Measurements from ENCODE around the gene BABAM2. TPM values are rescaled to one million over a fixed set of nuclear protein-coding genes. Genes with fewer than 3 reads are reported as not detected.

Gene BABAM2
- total RNA-seq, 1 donor from 2014 or later: 37.1 TPM

DNA sequence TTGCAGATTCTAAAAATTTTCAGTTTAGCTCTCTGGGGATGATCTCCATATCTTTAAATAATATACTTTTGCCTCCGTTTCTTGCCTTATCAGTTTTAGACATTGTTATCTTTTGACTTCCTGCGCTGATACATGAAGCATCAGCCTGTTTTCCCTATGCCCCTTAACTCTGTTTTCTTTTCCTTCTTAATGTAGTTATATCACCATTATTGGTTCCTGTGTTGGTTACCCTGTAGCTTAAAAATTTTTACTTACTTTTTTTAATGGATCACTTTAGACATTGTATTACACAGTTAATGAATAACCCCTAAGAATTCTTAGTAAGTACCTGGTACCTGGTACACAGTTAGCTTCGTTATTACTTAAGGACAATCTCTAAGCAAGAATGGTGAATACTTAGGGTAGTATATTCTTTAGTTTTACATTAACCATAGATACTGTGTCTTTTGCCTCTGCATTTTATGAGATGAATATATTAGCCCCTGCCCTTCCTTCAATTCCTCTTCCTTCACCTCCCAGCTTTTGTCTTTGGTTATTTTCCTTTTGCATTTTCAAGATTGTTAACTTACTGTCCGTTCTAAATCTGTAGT lies 40.9 kb downstream of the BABAM2 start:
- peaks cover 7% of the 10 kb centered on the region for H3K36me3 Mint-ChIP-seq (ENCODE audit: insufficient read depth)
- TF ChIP-seq, protein P1, sequence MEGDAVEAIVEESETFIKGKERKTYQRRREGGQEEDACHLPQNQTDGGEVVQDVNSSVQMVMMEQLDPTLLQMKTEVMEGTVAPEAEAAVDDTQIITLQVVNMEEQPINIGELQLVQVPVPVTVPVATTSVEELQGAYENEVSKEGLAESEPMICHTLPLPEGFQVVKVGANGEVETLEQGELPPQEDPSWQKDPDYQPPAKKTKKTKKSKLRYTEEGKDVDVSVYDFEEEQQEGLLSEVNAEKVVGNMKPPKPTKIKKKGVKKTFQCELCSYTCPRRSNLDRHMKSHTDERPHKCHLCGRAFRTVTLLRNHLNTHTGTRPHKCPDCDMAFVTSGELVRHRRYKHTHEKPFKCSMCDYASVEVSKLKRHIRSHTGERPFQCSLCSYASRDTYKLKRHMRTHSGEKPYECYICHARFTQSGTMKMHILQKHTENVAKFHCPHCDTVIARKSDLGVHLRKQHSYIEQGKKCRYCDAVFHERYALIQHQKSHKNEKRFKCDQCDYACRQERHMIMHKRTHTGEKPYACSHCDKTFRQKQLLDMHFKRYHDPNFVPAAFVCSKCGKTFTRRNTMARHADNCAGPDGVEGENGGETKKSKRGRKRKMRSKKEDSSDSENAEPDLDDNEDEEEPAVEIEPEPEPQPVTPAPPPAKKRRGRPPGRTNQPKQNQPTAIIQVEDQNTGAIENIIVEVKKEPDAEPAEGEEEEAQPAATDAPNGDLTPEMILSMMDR (IDR thresholded peaks at IDR 0.05; ENCODE audit: unreplicated experiment): no peak
- H3K27me3 Mint-ChIP-seq: no peaks in the 10 kb centered on the region
- peaks cover 11% of the 10 kb centered on the region for H3K4me1 Mint-ChIP-seq (ENCODE audit: low read depth)
- DNase-seq (ENCODE audit: low spot score, unreplicated experiment): no peak
- H3K27ac Mint-ChIP-seq: no peak overlapping the region
- H3K9me3 Mint-ChIP-seq (ENCODE audit: low read depth): no peaks in the 10 kb centered on the region
- no peak overlapping the region for H3K4me3 Mint-ChIP-seq (ENCODE audit: low read depth)

GRCh38 chr2:27932396-27932795 lies 41.9 kb downstream of the BABAM2 start:
- Mint-ChIP-seq H3K4me1 (ENCODE audit: low read depth) (peaks cover 11% of the 10 kb centered on the region), H3K9me3 (ENCODE audit: low read depth) (no peaks in the 10 kb centered on the region), H3K27ac (no peak overlapping the region), H3K4me3 (ENCODE audit: low read depth) (no peak overlapping the region), H3K27me3 (no peaks in the 10 kb centered on the region), H3K36me3 (ENCODE audit: insufficient read depth) (peaks cover 11% of the 10 kb centered on the region)
- TF ChIP-seq, protein P1 (IDR thresholded peaks at IDR 0.05; ENCODE audit: unreplicated experiment): no peak
- no peak for DNase-seq (ENCODE audit: low spot score, unreplicated experiment)

- no peaks in the 10 kb centered on the region for H3K27me3 Mint-ChIP-seq
- H3K4me1 Mint-ChIP-seq (ENCODE audit: low read depth): peaks cover 7% of the 10 kb centered on the region
- no peak overlapping the region for H3K4me3 Mint-ChIP-seq (ENCODE audit: low read depth)
- TF ChIP-seq, protein P1 (IDR thresholded peaks at IDR 0.05; ENCODE audit: unreplicated experiment): no peak
- DNase-seq (ENCODE audit: low spot score, unreplicated experiment): no peak
- peaks cover 10% of the 10 kb centered on the region for H3K36me3 Mint-ChIP-seq (ENCODE audit: insufficient read depth)
- H3K9me3 Mint-ChIP-seq (ENCODE audit: low read depth): no peaks in the 10 kb centered on the region
- H3K27ac Mint-ChIP-seq: no peak overlapping the region
Measured at GRCh38 chr2:27935026-27935425, 44.5 kb downstream of the BABAM2 start.

- TF ChIP-seq, protein P1 (IDR thresholded peaks at IDR 0.05; ENCODE audit: unreplicated experiment): no peak
- no peak overlapping the region for H3K4me3 Mint-ChIP-seq (ENCODE audit: low read depth)
- no peaks in the 10 kb centered on the region for H3K4me1 Mint-ChIP-seq (ENCODE audit: low read depth)
- no peaks in the 10 kb centered on the region for H3K27me3 Mint-ChIP-seq
- no peaks in the 10 kb centered on the region for H3K9me3 Mint-ChIP-seq (ENCODE audit: low read depth)
- no peak overlapping the region for H3K27ac Mint-ChIP-seq
- no peak for DNase-seq (ENCODE audit: low spot score, unreplicated experiment)
- H3K36me3 Mint-ChIP-seq (ENCODE audit: insufficient read depth): peaks cover 7% of the 10 kb centered on the region
Measured at GRCh38 chr2:27940090-27940671, 49.7 kb downstream of the BABAM2 start.

GRCh38 chr2:27940982-27941381 lies 50.5 kb downstream of the BABAM2 start:
- H3K27me3 Mint-ChIP-seq: no peaks in the 10 kb centered on the region
- TF ChIP-seq, protein P1 (IDR thresholded peaks at IDR 0.05; ENCODE audit: unreplicated experiment): no peak
- H3K9me3 Mint-ChIP-seq (ENCODE audit: low read depth): no peaks in the 10 kb centered on the region
- no peak for DNase-seq (ENCODE audit: low spot score, unreplicated experiment)
- no peaks in the 10 kb centered on the region for H3K4me1 Mint-ChIP-seq (ENCODE audit: low read depth)
- no peak overlapping the region for H3K27ac Mint-ChIP-seq
- H3K4me3 Mint-ChIP-seq (ENCODE audit: low read depth): no peak overlapping the region
- peaks cover 7% of the 10 kb centered on the region for H3K36me3 Mint-ChIP-seq (ENCODE audit: insufficient read depth)

Data from progenitor cell of endocrine pancreas (in vitro differentiated cells).